Liver (tissue), 3 donors: Measurements from ENCODE around the gene C2.
A peak's percentile ranks its signal among the peaks of the same experiment; 100 is the strongest.

Source experiments
- ATF3 ChIP-seq: IDR thresholded peaks from 2 replicates; pipeline ENCODE4 v1.6.1; 2016; ENCODE audit warnings: antibody characterized with exemption
- CTCF ChIP-seq: fragments of 150-350 bp; IDR thresholded peaks from 2 replicates; pipeline ENCODE4 v1.5.1; 2017; ENCODE audit warnings: improper control_type of control experiment, low read depth, low read length; ENCODE audit not compliant: missing input control
- HNF4G ChIP-seq: IDR thresholded peaks from 2 replicates; pipeline ENCODE4 v1.6.1; 2016; ENCODE audit warnings: antibody characterized with exemption
- JUND ChIP-seq, 2 donors: IDR thresholded peaks; 2 replicates each; pipeline ENCODE4 v1.6.1; 2016; ENCODE audit warnings: antibody characterized with exemption in 2 of 2
- MAX ChIP-seq: IDR thresholded peaks from 2 replicates; pipeline ENCODE4 v1.6.1; 2016; ENCODE audit warnings: antibody characterized with exemption
- NR2F2 ChIP-seq: IDR thresholded peaks from 2 replicates; pipeline ENCODE4 v1.6.1; 2016; ENCODE audit warnings: antibody characterized with exemption
- RAD21 ChIP-seq, 2 donors: IDR thresholded peaks; 2 replicates each; pipeline ENCODE4 v1.6.1; 2016; ENCODE audit warnings: antibody characterized with exemption in 2 of 2, mild to moderate bottlenecking in 2 of 2
- SP1 ChIP-seq: IDR thresholded peaks from 2 replicates; pipeline ENCODE4 v1.6.1; 2018; ENCODE audit warnings: antibody characterized with exemption, mild to moderate bottlenecking
- TAF1 ChIP-seq: conservative IDR thresholded peaks from 2 replicates; pipeline ENCODE4 v1.6.1; 2016; ENCODE audit warnings: antibody characterized with exemption, mild to moderate bottlenecking
- YY1 ChIP-seq: IDR thresholded peaks from 2 replicates; pipeline ENCODE4 v1.6.1; 2016; ENCODE audit warnings: antibody characterized with exemption, mild to moderate bottlenecking
- ZBTB33 ChIP-seq: IDR thresholded peaks from 2 replicates; pipeline ENCODE4 v1.6.1; 2016; ENCODE audit warnings: antibody characterized with exemption
- donor health status: healthy.
- donor health status: healthy.

GRCh38 chr6:31947070-31947675 is 19.7 kb downstream of the C2 start:
- TF ChIP-seq CTCF (no peak), JUND (IDR thresholded peaks at IDR 0.05) (no peak), NR2F2 (peak; percentile 60), MAX (no peak), ATF3 (no peak), ZBTB33 (no peak), HNF4G (no peak), RAD21 (IDR thresholded peaks at IDR 0.05) (no peak), TAF1 (no peak), YY1 (no peak), SP1 (no peak)
